HG03558 (cell line): ENCODE measurements around the gene FAM117B.
"Not testable (repeated sequence)": the region's sequence is repeated elsewhere in the genome, so short reads cannot be mapped to it uniquely, and the experiment has no call there.

Experiments used
- ATAC-seq: cut with Tn5 transposase; IDR thresholded peaks from one replicate; pipeline ENCODE4 v1.9.1; 2021; ENCODE audit warnings: moderate number of reproducible peaks; ENCODE audit not compliant: unreplicated experiment; ENCODE audit errors: extremely low read depth

FAM117B gene

GRCh38 chr2:202786842-202787241 is 152.1 kb downstream of the FAM117B start:
- no peak for ATAC-seq

GRCh38 chr2:202790676-202791075 is 155.9 kb downstream of the FAM117B start:
- no peak for ATAC-seq

- ATAC-seq: no peak
Observed at GRCh38 chr2:202797944-202798343, 163.2 kb downstream of the FAM117B start.

- ATAC-seq: not testable (repeated sequence)
Observed at GRCh38 chr2:202805911-202806310, 171.1 kb downstream of the FAM117B start.

GRCh38 chr2:202807431-202808138 is 172.8 kb downstream of the FAM117B start:
- ATAC-seq: not testable (repeated sequence)

GRCh38 chr2:202808754-202809153 is 174.0 kb downstream of the FAM117B start:
- no peak for ATAC-seq

GRCh38 chr2:202813387-202813786 is 178.6 kb downstream of the FAM117B start:
- no peak for ATAC-seq

GRCh38 chr2:202814226-202814625 is 179.5 kb downstream of the FAM117B start:
- ATAC-seq: no peak

- ATAC-seq: no peak
Observed at GRCh38 chr2:202815548-202816360, 181.0 kb downstream of the FAM117B start.

GRCh38 chr2:202817771-202818170 is 183.0 kb downstream of the FAM117B start:
- ATAC-seq: no peak

- no peak for ATAC-seq
Observed at GRCh38 chr2:202818321-202818720, 183.6 kb downstream of the FAM117B start.
